Ammon's horn (tissue), 1 donor: ENCODE measurements around the gene FHDC1.

Experiments
- DNase-seq: peaks from one replicate; pipeline ENCODE4 v3.0.0-alpha.2; 2016; ENCODE audit warnings: low spot score

Gene FHDC1

GRCh38 chr4:152957437-152958171, 21.5 kb downstream of the FHDC1 start:
- DNase-seq: no peak

- DNase-seq: no peak
Measured at GRCh38 chr4:152959080-152959479, 23.0 kb downstream of the FHDC1 start.

GRCh38 chr4:152960082-152960481, 24.0 kb downstream of the FHDC1 start:
- no peak for DNase-seq

- no peak for DNase-seq
Measured at GRCh38 chr4:152961014-152961772, 25.1 kb downstream of the FHDC1 start.

- DNase-seq: no peak
Measured at GRCh38 chr4:152961773-152962115, 25.6 kb downstream of the FHDC1 start.

GRCh38 chr4:152962150-152962549, 26.0 kb downstream of the FHDC1 start:
- no peak for DNase-seq

- DNase-seq: no peak
Measured at GRCh38 chr4:152964335-152964734, 28.2 kb downstream of the FHDC1 start.

- DNase-seq: no peak
Measured at GRCh38 chr4:152965611-152966010, 29.5 kb downstream of the FHDC1 start.

GRCh38 chr4:152967907-152968306, 31.8 kb downstream of the FHDC1 start:
- DNase-seq: no peak

- DNase-seq: no peak
Measured at GRCh38 chr4:152968806-152969394, 32.8 kb downstream of the FHDC1 start.

GRCh38 chr4:152970102-152970820, 34.1 kb downstream of the FHDC1 start:
- DNase-seq: no peak

- DNase-seq: no peak
Measured at GRCh38 chr4:152971053-152971452, 34.9 kb downstream of the FHDC1 start.

GRCh38 chr4:152972821-152973628, 36.9 kb downstream of the FHDC1 start:
- DNase-seq: no peak

GRCh38 chr4:152973629-152974467, 37.7 kb downstream of the FHDC1 start:
- peak; percentile 45 for DNase-seq

GRCh38 chr4:152974468-152975379, 38.6 kb downstream of the FHDC1 start:
- no peak for DNase-seq

GRCh38 chr4:152975380-152976211, 39.5 kb downstream of the FHDC1 start:
- no peak for DNase-seq

GRCh38 chr4:152976212-152976761, 40.2 kb downstream of the FHDC1 start:
- no peak for DNase-seq

- DNase-seq: no peak
Measured at GRCh38 chr4:152979731-152980330, 43.7 kb downstream of the FHDC1 start.
